Hepatocyte (in vitro differentiated cells): ENCODE data around the gene MKRN3.

ENCODE experiments used
- CTCF ChIP-seq: fragments of 200-600 bp; sonication (generic); IDR thresholded peaks from 2 replicates; pipeline ENCODE4 v1.5.1; 2016; ENCODE audit warnings: antibody characterized with exemption, mild to moderate bottlenecking; ENCODE audit not compliant: poor library complexity
- EZH2phosphoT487 ChIP-seq: fragments of 200-600 bp; sonication (generic); IDR thresholded peaks from one replicate; pipeline ENCODE4 v1.6.1; 2018; ENCODE audit warnings: antibody characterized with exemption, mild to moderate bottlenecking, low read depth, moderate library complexity; ENCODE audit not compliant: unreplicated experiment, severe bottlenecking

DNA sequence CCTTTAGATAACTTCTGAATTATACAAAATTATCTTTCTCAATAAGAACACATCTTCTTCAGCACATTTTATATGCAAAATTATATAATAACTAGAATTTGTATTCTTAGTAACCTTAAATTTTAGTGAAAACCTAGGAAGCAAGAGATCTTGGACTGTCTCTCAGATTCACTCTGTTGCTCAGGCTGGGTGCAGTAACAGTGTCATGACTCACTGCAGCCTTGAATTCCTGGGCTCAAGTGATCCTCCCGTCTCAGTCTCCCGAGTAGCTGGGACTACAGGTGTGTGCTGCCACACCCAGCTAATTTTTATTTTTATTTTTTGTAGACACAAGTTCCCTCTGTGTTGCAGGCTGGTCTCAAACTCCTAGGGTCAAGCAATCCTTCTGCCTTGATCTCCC lies 29.9 kb downstream of the MKRN3 start:
- TF ChIP-seq CTCF = no peak
- no peak for TF ChIP-seq EZH2phosphoT487
